Stimulated activated CD4-positive, alpha-beta T cell treated with anti-CD3 and anti-CD28 coated beads, TNF-alpha, amount 100 ng/mL, for 48 hours (primary cell): ENCODE measurements around the gene UBE2J2.

ENCODE experiments used
- DNase-seq, 3 donors: peaks; one replicate each; pipeline ENCODE4 v3.0.0-alpha.2; 2020; ENCODE audit warnings: low read depth in 3 of 3

UBE2J2 gene

DNA sequence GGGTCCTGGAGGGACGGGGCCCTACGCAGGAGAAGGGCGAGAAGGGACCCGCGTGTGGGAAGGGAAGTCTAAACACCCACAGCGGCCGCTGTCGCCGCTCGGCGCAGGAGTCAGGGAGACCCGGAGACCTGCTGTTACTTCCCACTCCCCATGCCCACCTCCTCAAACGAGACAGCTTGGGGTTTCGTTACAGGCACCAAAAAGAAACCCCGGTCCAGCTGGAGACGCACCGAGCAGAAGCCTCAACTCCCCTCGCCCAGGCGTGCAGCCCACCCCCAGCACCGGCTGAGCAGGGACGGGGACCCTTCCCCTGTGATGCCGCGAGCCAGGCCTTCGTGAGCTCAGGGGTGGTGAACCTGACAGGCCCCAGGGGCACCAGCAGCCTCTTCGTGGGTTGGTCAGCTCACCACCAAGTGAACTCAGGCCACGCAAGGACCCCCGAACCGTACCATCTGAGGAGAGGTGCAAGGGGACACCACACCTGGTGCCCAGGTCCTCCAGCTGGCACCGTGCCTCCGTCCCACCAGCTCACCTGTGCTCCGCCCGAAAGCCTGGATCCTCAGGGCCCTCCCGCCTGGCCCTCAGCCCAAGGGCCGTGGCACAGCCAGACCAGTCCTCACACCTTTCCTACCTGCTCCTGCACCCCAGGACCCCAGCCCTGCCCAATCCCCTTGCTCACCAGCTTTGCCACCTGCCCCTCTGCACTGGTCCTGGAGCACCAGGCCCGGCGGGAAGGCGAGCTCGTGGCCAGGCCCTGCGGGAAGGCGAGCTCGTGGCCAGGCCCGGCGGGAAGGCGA, 46.9 kb downstream of the UBE2J2 start:
- no peak for DNase-seq

DNA sequence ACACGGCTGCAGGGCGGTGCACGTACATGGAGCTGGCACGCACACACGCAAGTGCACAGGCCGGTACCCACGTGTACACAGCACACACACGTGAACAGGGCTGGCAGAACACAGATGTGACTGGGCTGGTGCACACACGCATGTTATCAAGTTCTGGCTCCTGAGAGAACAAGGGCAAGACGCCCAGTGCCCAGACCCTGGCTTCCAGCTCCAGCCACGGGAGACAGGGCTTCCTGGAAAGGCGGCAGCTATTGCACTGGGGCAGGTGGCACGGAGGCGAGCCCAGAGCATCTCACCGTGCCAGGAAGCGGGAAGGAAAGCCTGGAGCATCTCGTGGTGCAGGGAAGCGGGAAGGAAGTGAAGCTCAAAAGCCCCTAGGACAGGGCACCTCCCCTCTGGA, 47.7 kb downstream of the UBE2J2 start:
- DNase-seq: no peak

DNA sequence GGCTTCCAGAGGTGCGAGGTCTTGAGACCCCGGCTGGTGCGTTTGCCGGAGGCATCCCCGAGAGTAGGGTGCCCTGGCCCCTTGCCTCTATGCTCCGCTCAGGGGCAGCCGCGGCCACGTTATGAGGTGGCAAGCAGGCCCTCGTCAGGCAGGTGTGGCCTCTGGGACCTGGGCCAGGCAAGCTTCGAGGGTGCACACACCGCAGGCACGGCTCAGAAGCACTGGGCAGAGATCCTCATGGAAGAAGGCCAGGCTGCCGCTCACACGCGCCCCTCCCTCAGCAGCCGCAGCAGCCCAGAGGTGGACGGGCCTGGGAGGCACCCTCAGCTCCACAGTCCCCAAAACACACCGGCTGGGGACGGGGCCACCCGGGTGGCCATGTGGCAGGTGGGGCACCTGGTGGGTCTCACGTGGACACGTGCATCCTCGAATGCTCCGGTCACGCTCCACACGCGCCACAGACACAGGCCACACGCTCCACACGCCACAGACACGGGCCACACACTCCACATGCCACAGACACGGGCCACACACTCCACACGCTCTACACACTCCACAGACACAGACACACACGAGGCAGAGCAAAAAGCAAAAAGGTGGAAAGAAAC, 48.3 kb downstream of the UBE2J2 start:
- DNase-seq: no peak

DNA sequence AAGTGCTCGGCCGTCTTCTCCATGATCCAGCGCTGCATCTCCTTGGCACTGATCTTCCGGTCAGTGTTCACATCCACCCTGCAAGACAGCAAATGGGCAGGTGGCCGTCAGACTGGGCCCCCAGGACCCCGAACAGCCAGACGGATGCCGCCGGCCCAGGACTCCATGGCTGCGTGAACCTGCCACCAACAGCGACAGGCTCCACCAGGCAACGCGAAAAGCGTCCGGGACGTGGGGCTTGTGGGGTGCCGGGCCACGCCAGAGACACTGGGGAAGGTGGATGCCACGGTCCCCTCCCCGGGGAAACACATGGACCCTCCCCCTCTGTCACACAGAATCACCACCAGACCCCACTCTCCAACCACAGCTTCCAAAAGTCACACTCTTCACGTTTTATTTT, 49.8 kb downstream of the UBE2J2 start:
- DNase-seq: no peak

DNA sequence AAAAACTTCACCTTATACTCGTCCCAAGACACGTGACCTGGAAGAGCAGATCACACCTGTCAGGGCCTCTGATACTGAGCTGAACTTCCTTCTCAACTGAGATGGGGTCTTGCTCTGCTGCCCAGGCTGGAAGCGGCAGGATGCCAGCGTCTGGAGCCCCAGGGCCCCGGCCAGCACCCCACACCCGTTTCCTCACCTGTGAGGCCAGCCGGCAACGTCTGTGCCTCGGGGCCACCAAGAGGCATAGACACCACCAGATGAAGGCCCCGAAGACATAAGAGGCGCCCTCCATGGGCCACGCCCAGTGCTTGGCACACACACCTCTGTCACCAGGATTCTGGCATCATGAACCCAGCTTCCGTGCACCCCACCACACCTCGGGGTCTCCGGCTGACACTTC, 50.3 kb downstream of the UBE2J2 start:
- no peak for DNase-seq

DNA sequence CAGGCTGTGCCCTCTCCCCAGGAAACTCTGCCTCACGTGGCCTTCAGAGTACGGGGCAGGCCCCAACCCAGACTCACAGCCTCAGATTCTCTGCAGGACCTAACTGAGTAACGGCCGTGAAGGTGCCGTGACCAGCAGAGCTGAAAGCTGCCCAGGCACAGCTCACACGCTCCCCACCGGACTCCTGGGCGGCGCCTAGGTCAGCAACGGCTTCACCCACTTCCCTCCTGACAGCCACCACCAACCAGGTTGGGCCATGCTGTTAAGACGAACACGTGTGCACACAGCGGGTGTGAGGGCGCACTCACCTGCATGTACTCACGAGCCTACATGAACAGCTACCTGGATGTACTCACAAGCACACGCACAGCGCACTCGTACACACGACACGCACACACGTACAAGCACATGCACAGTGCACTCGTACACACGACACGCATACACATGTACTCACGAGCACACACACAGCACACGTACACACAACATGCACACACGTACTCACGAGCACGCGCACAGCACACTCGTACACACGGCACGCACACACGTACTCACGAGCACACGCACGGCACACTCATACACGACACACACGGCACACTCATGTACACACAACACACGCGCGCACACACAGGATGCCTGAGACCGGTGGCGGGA, 51.0 kb downstream of the UBE2J2 start:
- DNase-seq: no peak

DNA sequence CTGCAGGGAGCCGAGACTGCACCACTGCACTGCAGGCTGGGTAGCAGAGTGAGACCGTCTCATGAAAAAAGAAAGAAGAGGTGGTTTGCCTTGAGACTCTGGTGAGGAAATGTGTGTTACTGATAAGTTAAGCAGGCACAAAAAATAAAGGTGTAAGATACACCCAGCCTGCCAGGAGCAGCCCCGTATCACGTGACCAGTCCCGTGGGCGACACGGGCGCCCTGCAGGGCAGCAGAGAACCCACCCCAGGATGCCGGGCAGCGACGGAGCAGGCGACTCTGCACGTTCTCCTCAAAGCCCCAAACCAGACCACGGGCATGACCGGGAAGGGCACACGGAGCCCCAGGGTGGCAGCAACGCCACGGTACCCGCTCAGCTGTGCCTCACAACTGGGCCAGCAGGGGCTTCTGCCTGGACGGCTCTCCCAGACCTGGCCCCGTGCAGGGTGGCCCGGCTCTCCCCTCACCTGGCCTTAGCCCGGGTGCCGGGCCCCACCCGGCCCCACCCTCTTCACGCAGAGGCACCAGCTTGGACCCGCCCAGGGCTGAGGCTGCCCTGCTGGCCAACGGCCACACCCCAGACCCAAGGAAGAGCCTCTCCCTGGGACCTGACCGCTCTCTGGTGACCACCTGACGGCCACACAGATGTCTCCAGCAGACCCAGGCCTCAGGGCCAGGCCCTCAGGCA, 51.6 kb downstream of the UBE2J2 start:
- no peak for DNase-seq

DNA sequence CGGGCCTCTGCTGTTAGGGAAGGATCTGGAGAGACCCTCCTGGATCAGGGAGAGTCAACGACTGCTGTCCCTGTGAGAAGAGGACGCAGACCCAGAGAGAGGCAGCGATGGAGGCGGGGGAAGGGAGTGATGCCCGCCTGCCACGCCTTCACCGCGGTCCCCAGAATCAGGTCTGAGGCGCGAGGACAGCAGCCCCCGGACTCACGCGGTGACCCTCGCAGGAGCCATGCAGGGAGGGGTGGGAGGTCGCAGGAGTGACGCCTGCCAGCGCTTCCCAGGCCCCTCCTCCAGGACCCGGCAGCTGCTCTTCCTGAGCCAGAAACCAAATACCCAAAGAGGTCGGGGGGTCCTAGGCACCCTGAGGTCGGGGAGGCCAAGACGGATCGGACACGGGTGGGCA, 53.5 kb downstream of the UBE2J2 start:
- DNase-seq: no peak

DNA sequence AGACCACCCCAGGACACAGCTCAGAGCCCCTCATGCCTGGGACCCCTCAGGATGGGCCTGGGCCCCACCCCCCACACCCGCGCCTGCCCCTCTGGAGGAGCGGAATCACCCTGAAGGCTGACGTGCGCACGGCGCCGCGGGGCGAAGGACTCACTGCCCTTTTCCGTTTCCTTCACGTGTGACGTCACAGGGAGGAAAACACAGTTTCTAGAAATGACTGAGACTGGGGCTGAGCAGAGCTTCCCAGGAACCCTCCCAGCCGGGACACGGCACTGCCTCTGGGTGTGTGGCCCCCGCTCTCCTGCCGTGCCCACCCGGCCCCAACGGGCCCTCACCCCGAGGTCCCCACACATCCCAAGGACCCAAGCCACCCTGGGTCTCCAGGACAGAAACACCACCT, 54.3 kb downstream of the UBE2J2 start:
- peak in 1 of 3 donors; percentile 61 for DNase-seq

DNA sequence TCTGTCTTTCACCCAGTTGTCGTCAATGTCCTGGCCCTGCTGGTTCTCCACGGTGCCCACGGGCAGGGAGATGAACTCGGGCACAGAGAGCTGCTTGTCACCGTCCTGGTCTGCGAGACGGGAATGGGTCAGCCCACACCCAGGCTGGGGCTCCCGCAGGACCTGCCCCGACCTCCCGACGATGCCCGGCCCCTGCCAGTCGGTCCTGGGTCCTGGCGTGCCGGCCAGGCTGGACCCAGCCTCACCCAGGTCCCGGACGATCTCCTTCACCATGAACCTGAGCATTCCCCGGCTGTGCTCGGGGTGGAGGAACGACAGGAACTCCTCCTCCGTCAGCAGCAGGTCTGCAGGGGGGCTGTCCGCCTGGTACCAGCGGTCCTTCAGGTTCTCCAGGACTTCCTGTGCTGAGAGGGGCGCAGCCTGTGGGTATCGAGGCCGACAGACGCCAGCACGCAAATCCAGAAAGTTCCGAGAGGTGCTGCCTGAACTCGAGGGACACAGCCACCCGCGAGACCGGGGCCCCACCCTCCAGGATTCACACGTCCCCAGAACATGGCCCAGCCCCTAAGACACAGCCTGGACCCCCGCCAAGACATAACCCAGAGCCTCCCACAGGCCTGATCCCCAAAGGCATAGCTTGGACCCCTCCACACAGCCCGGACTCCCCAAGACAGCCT, 55.0 kb downstream of the UBE2J2 start:
- DNase-seq: no peak

DNA sequence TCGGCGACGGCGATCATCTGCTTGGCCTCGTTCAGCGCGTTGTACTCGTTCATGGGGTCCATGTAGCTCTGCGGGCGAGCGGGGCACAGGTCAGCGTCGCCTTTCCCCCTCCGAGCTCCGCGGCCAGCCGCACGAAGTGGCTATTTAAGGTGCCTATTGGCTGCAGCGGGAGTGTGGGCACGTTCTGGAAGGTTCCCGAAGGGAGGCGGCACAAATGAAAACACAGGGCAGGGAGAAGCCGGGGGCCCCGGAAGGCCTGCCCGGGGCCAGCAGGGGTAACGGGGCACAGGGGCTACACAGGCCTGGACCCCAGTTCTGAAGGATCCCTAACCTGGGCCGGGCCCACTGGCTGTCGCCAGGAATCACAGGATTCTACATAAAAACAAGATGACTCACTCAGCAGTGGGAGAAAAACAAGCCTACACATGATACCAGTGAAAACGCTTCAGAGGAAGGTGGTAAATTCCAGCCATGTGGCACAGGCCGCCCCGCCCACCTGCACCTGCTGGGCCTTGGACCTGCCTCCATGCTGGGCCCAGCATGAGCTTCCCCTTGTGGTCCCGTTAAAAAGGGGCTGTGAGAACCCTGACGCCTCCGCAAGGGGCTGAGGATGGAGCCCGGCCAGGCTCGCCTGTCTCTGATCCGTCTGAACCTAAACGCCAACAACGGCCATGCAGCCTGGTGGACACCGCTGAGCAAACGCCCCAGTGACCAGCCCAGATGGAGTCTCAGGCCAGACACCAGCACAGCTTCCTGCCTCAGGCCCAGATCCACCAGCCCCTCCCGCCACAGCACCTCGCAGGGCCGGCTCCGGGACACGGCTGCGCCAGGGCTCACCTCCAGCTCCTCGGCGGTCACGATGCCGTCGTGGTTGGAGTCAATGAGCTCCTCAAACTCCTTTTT, 55.8 kb downstream of the UBE2J2 start:
- DNase-seq: no peak

DNA sequence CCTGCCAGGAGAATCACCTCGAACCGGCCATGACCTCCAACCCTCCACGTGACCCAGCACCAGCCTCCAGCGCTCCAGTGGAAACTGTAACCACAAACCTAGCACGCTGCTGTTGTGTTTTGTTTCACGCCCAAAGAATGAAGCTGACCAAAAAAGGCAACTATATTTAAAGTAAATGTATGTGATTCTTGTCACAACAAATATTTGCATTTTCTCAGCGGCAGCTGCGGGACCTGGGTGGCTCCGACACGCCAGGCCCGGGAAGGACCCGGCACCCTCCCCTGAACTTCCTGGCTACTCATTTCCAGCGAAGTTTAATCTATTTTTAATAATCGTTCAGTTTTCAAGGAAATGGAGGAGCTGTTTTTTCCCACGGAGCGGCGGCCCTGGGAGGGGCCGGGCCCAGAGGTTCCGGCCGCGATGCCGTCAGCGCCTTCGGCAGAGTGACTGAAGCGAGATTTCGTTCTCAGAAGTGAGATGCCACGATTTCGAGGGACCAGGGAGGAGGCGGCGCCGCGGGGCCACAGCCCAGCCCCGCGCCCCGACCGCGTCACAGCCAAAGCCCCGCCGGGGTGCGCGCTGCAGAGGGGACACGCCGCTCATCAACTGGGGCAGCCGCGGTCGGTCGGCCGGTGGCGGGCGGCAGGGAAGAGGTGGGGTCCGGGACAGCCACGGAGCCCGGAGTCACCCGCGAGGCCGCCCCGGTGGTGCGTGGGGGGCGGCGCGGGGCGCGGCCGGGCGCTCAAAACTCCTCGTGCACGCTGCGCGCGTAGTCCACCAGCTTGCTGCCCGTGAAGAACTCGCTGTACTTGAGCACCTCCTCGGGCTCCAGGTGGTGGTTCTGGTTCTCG, 56.7 kb downstream of the UBE2J2 start:
- no peak for DNase-seq

DNA sequence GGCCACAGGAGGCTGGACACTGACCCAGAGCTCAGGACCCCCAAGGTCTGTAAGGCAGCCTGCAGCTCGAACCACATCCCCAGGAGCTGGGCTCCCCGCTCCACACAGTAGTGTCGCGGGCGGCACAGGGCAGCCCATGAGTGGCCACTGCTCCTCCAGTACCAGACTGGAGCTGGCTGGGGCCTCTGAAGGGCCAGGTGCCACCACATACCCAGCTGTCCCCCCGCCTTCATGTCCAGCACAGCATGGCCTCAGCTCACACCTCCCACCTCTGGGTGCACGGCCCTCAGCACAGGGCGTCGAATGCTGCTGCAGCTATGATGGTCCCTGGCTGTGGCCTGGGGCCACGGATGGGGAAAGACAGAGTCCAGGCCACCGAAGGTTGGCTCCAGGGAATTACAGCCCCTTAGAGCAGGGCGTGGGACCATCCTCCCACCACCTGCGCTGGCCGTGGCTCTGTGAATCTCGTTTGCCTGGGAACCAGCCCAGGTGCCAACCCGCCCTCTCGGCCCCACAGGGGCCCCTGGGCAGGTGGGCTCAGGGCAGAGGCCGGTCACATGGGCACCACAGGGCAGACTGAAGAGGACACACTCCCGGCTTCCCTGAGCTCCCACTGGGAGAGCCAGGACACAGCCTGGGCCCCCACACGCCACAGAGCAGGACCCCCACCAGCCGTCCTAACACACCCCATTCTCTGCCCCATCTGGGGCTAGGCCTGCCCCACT, 57.6 kb downstream of the UBE2J2 start:
- DNase-seq: no peak

DNA sequence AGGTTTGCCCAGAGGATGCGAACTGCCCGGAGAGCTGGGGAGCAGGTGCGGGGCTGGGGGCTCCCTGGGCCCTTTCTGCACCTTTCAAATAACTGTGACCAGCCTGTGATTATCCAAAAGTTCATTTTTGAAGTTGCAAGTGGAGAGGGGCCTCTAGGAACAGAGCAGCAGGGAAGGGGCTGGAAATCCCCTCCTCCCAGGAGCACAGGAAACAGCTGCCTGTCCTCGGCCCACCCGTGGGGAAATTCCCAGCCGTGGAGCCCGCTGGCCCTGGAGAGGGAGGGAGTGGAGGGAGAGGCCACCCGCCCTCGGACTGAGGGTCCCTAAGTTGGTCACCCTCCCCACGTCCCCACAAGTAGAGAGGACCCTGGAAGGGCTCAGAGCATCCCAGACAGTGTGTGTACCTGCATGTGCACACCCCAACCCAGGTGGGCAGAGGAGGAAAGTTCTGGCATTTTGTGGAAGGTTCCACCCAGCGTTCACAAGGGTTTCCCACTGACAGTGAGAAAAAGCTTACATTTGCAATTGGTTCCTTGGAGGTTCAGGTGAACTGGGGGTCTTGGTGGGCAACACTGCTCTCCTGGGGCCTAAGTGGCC, 58.5 kb downstream of the UBE2J2 start:
- no peak for DNase-seq

DNA sequence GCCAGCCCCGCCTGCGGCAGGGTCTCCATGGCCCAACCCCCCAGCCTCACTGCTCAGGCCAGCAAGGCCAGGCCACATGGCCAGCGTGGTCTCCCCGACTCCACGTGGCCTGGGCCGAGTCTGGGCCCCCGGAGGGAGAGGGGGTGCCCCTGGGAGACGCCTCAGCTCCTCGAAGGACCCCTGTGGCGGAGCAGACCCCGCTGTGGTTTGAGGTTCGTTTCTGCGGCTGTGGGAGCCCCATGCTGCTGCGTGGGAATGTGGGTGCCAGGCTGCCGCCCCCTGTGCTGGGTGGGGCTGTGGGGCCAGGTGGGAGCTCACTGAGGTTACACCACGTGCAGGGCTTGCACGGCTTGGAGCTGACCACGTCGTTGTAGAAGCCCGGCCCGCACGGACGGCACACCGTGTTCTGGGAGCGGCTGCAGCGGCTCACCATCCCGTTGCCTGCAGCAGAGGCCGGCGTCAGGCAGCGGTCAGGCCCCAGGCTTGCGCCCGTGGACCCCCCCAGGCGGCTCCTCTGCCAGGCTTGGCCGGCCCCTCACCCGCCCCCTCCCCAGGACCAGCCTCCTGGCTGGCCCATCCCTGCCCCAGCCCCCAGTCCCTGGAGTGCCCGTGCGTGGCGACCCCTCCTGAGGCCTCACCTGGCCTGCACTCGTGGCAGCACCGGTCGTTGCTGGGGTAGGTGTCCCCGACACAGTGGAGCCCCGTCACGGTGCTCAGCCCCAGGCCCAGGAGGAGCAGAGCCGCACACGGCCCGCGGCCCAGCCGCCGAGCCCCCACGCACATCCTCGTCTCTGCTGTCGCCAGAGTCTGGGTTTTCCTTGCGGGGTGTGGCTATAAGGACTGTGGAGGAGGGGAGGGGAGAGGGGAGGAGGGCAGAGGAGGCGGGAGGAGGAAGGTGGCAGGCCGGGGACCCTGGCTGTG, 60.0 kb downstream of the UBE2J2 start, which contains the start of gene TNFRSF4:
Gene TNFRSF4, minus strand, starts transcription at position 809 of the 921 bp plus-strand sequence. Its CDS starts 26 bp downstream, at position 783.
- DNase-seq: peak in 1 of 3 donors; percentile 59

DNA sequence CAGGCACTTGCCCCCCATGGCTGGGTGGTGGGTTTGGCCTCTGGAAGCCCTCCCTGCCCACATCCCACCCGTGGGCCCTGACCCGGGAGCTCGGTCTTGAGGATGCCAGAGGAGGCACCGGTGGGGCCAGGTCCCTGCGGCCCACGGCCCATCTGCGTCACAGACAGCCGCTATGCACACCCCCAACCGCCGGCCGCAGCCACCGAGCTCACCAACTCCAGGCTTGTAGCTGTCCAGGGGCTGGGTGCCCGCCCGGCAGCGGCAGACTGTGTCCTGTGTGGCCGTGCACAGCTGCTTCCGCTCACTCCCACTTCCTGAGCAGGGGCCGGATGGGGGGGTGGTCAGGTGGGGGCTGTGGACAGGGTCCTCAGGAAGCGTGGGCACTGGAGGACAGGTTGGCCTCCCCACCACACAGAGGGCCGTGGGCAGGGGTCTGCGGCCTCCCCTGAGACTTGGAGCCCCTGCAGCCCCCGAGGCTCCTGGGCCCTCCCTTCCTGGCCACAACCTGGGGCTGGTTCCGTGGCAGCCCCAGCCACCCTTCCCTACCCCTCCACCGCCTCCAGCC, 60.8 kb downstream of the UBE2J2 start:
- no peak for DNase-seq
